ENCODE measurements around the gene MYO1F.

DNA sequence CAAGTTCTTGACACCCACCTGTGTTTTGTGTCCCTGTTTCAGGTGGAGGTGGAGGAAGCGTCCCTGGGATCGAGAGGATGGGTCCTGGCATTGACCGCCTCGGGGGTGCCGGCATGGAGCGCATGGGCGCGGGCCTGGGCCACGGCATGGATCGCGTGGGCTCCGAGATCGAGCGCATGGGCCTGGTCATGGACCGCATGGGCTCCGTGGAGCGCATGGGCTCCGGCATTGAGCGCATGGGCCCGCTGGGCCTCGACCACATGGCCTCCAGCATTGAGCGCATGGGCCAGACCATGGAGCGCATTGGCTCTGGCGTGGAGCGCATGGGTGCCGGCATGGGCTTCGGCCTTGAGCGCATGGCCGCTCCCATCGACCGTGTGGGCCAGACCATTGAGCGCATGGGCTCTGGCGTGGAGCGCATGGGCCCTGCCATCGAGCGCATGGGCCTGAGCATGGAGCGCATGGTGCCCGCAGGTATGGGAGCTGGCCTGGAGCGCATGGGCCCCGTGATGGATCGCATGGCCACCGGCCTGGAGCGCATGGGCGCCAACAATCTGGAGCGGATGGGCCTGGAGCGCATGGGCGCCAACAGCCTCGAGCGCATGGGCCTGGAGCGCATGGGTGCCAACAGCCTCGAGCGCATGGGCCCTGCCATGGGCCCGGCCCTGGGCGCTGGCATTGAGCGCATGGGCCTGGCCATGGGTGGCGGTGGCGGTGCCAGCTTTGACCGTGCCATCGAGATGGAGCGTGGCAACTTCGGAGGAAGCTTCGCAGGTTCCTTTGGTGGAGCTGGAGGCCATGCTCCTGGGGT lies 91.5 kb downstream of the MYO1F start:
- no peak for TF ChIP-seq POLR2A (IDR thresholded peaks at IDR 0.05)
- TF ChIP-seq, protein P1, sequence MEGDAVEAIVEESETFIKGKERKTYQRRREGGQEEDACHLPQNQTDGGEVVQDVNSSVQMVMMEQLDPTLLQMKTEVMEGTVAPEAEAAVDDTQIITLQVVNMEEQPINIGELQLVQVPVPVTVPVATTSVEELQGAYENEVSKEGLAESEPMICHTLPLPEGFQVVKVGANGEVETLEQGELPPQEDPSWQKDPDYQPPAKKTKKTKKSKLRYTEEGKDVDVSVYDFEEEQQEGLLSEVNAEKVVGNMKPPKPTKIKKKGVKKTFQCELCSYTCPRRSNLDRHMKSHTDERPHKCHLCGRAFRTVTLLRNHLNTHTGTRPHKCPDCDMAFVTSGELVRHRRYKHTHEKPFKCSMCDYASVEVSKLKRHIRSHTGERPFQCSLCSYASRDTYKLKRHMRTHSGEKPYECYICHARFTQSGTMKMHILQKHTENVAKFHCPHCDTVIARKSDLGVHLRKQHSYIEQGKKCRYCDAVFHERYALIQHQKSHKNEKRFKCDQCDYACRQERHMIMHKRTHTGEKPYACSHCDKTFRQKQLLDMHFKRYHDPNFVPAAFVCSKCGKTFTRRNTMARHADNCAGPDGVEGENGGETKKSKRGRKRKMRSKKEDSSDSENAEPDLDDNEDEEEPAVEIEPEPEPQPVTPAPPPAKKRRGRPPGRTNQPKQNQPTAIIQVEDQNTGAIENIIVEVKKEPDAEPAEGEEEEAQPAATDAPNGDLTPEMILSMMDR (IDR thresholded peaks at IDR 0.05): no peak
